Astrocyte (in vitro differentiated cells and primary cell): ENCODE results near the gene FBXL19. TPM values are rescaled to one million over a fixed set of nuclear protein-coding genes. Genes with fewer than 3 reads are reported as not detected.
A peak's percentile ranks its signal among the peaks of the same experiment; 100 is the strongest.

Experiments
- DNase-seq: peaks from one replicate; pipeline ENCODE4 v3.0.0-alpha.2; 2010; ENCODE audit warnings: low read depth
- FAIRE-seq: peaks from 2 replicates; lab custom pipeline; 2011; peaks lifted over from hg19 to GRCh38; lab: Jason Lieb, UNC
- H2AFZ ChIP-seq: 2 replicates; pipeline ENCODE4 v1.6.0; 2012; ENCODE audit warnings: low read depth, low read length, inconsistent platforms
- H3K27ac ChIP-seq: 2 replicates; pipeline ENCODE4 v1.5.1; 2011; ENCODE audit warnings: low read depth, low read length, inconsistent platforms
- H3K27me3 ChIP-seq: 2 replicates; pipeline ENCODE4 v1.6.0; 2011; ENCODE audit warnings: low read length, inconsistent platforms; ENCODE audit not compliant: insufficient read depth
- H3K36me3 ChIP-seq: 2 replicates; pipeline ENCODE4 v1.5.1; 2011; ENCODE audit warnings: low read length, inconsistent platforms; ENCODE audit not compliant: insufficient read depth
- H3K4me1 ChIP-seq: 2 replicates; pipeline ENCODE4 v1.5.1; 2011; ENCODE audit warnings: low read length, inconsistent platforms; ENCODE audit not compliant: insufficient read depth
- H3K4me2 ChIP-seq: 2 replicates; pipeline ENCODE4 v1.6.0; 2012; ENCODE audit warnings: low read length, inconsistent platforms
- H3K4me3 ChIP-seq: 2 replicates; pipeline ENCODE4 v1.5.1; 2011; ENCODE audit warnings: low read depth, mild to moderate bottlenecking, low read length, inconsistent platforms; ENCODE audit not compliant: insufficient read depth
- H3K79me2 ChIP-seq: 2 replicates; pipeline ENCODE4 v1.6.0; 2012; ENCODE audit warnings: mild to moderate bottlenecking, low read length, inconsistent platforms; ENCODE audit not compliant: insufficient read depth
- H3K9ac ChIP-seq: 2 replicates; pipeline ENCODE4 v1.6.0; 2012; ENCODE audit warnings: mild to moderate bottlenecking, low read length, inconsistent platforms
- H3K9me3 ChIP-seq: 2 replicates; pipeline ENCODE4 v1.5.1; 2012; ENCODE audit warnings: low read depth, mild to moderate bottlenecking, low read length, inconsistent platforms; ENCODE audit not compliant: insufficient read depth
- H4K20me1 ChIP-seq: 2 replicates; pipeline ENCODE4 v1.6.0; 2012; ENCODE audit warnings: low read length, inconsistent platforms; ENCODE audit not compliant: insufficient read depth
- H3K27ac Mint-ChIP-seq: one replicate; pipeline ENCODE4 v1.8.0; 2021; ENCODE audit warnings: mild to moderate bottlenecking, mixed read lengths; ENCODE audit not compliant: unreplicated experiment
- H3K27me3 Mint-ChIP-seq: one replicate; pipeline ENCODE4 v1.8.0; 2021; ENCODE audit warnings: low read depth, mixed read lengths; ENCODE audit not compliant: unreplicated experiment
- H3K36me3 Mint-ChIP-seq: one replicate; pipeline ENCODE4 v1.8.0; 2021; ENCODE audit warnings: low read depth, mixed read lengths; ENCODE audit not compliant: unreplicated experiment
- H3K4me1 Mint-ChIP-seq: one replicate; pipeline ENCODE4 v1.8.0; 2021; ENCODE audit warnings: low read depth, mixed read lengths; ENCODE audit not compliant: unreplicated experiment
- H3K4me3 Mint-ChIP-seq: one replicate; pipeline ENCODE4 v1.8.0; 2021; ENCODE audit warnings: mild to moderate bottlenecking, moderate library complexity, mixed read lengths; ENCODE audit not compliant: unreplicated experiment
- H3K9me3 Mint-ChIP-seq: one replicate; pipeline ENCODE4 v1.8.0; 2021; ENCODE audit warnings: mild to moderate bottlenecking, mixed read lengths; ENCODE audit not compliant: unreplicated experiment
- CTCF ChIP-seq: IDR thresholded peaks from 2 replicates; pipeline ENCODE4 v1.5.1; 2011; ENCODE audit warnings: low read depth, mild to moderate bottlenecking, inconsistent platforms, low read length, moderate library complexity; ENCODE audit not compliant: insufficient read depth
- EZH2 ChIP-seq: IDR thresholded peaks from 2 replicates; pipeline ENCODE4 v1.6.1; 2012; ENCODE audit warnings: mild to moderate bottlenecking, low read length, inconsistent platforms; ENCODE audit not compliant: insufficient read depth
- total RNA-seq: library from RNA; stranded (reverse); gene quantifications from 2 replicates; pipeline ENCODE4 v1.2.1, GENCODE V29; 2021

FBXL19 gene
- total RNA-seq, 1 donor from 2014 or later, result 42.5 TPM

- no peak overlapping the region for H2AFZ ChIP-seq
Measured at GRCh38 chr16:30941600-30942425, 18.4 kb downstream of the FBXL19 start.

GRCh38 chr16:30942426-30942806 lies 19.0 kb downstream of the FBXL19 start:
- Histone ChIP-seq H3K4me2 (no peak overlapping the region), H3K4me3 (no peak overlapping the region), H3K9ac (no peak overlapping the region), H3K9me3 (no peaks in the 10 kb centered on the region), H4K20me1 (peaks cover 29% of the 10 kb centered on the region), H3K4me1 (peaks cover 7% of the 10 kb centered on the region), H2AFZ (no peak overlapping the region), H3K79me2 (peaks cover 11% of the 10 kb centered on the region), H3K27me3 (no peaks in the 10 kb centered on the region), H3K36me3 (peaks cover 21% of the 10 kb centered on the region), H3K27ac (no peak overlapping the region)
- FAIRE-seq (no peak), DNase-seq (no peak)
- Mint-ChIP-seq H3K27me3 (no peaks in the 10 kb centered on the region), H3K9me3 (no peaks in the 10 kb centered on the region), H3K27ac (peak overlapping the region; percentile 58), H3K4me3 (no peak overlapping the region), H3K36me3 (peaks cover 9% of the 10 kb centered on the region), H3K4me1 (peaks cover 17% of the 10 kb centered on the region)
- TF ChIP-seq CTCF, result no peak
- no peak for TF ChIP-seq EZH2

More at GRCh38 chr16:30941600-30942425, 18.4 kb downstream of the FBXL19 start:
- FAIRE-seq, result no peak
- no peak for DNase-seq
- TF ChIP-seq CTCF (peak; percentile 69), EZH2 (no peak)
- peaks cover 35% of the 10 kb centered on the region for H4K20me1 ChIP-seq
- H3K4me1 ChIP-seq, result peaks cover 7% of the 10 kb centered on the region
- H3K27ac ChIP-seq, result no peak overlapping the region
- Mint-ChIP-seq H3K36me3 (peaks cover 15% of the 10 kb centered on the region), H3K4me1 (peaks cover 17% of the 10 kb centered on the region), H3K27ac (peak overlapping the region; percentile 90), H3K4me3 (no peak overlapping the region), H3K9me3 (no peaks in the 10 kb centered on the region), H3K27me3 (no peaks in the 10 kb centered on the region)
- no peaks in the 10 kb centered on the region for H3K9me3 ChIP-seq
- H3K79me2 ChIP-seq, result peaks cover 17% of the 10 kb centered on the region
- H3K9ac ChIP-seq, result no peak overlapping the region
- peaks cover 21% of the 10 kb centered on the region for H3K36me3 ChIP-seq
- H3K27me3 ChIP-seq, result no peaks in the 10 kb centered on the region
- H3K4me2 ChIP-seq, result no peak overlapping the region
- H3K4me3 ChIP-seq, result no peak overlapping the region

- Mint-ChIP-seq H3K9me3 (no peaks in the 10 kb centered on the region), H3K27me3 (no peaks in the 10 kb centered on the region), H3K4me1 (peaks cover 15% of the 10 kb centered on the region), H3K36me3 (peaks cover 6% of the 10 kb centered on the region), H3K4me3 (no peak overlapping the region), H3K27ac (no peak overlapping the region)
- H3K4me2 ChIP-seq, result no peak overlapping the region
- no peak overlapping the region for H3K9ac ChIP-seq
- no peak overlapping the region for H2AFZ ChIP-seq
- no peak overlapping the region for H3K4me3 ChIP-seq
- peaks cover 7% of the 10 kb centered on the region for H3K4me1 ChIP-seq
- no peaks in the 10 kb centered on the region for H3K27me3 ChIP-seq
- H4K20me1 ChIP-seq, result peaks cover 20% of the 10 kb centered on the region
- H3K27ac ChIP-seq, result no peak overlapping the region
- DNase-seq (no peak), FAIRE-seq (no peak)
- H3K9me3 ChIP-seq, result no peaks in the 10 kb centered on the region
- peaks cover 21% of the 10 kb centered on the region for H3K36me3 ChIP-seq
- H3K79me2 ChIP-seq, result peaks cover 9% of the 10 kb centered on the region
- TF ChIP-seq CTCF (no peak), EZH2 (no peak)
Measured at GRCh38 chr16:30944352-30944751, 21.0 kb downstream of the FBXL19 start.
